Astrocyte of the spinal cord (primary cell): Measurements from ENCODE around the gene COL5A1.

Source experiments
- DNase-seq: peaks from one replicate; pipeline ENCODE4 v3.0.0; 2011; ENCODE audit warnings: low read depth, low spot score
- H3K4me3 ChIP-seq: 2 replicates; pipeline ENCODE4 v1.5.1; 2011; ENCODE audit warnings: low read depth, mild to moderate bottlenecking, low read length, moderate library complexity
- CTCF ChIP-seq: IDR thresholded peaks from 2 replicates; pipeline ENCODE4 v1.5.1; 2012; ENCODE audit warnings: low read depth, mild to moderate bottlenecking, low read length, inconsistent platforms
- in situ Hi-C: cut with HindIII; loops from 2 replicates; pipeline ENCODE4 v1.10.0; 2017; ENCODE audit warnings: low sequenced_read_pairs

COL5A1 gene

GRCh38 chr9:134839455-134840125 lies 198.0 kb downstream of the COL5A1 start:
- TF ChIP-seq CTCF, result peak; percentile 17
- H3K4me3 ChIP-seq, result no peak overlapping the region
- no peak for DNase-seq
- in situ Hi-C loops, result no loop called here

GRCh38 chr9:134840511-134840910 lies 198.9 kb downstream of the COL5A1 start:
- no peak overlapping the region for H3K4me3 ChIP-seq
- TF ChIP-seq CTCF, result no peak
- DNase-seq, result no peak
- in situ Hi-C loops, result no loop called here

- no peak for TF ChIP-seq CTCF
- no peak overlapping the region for H3K4me3 ChIP-seq
- in situ Hi-C loops, result no loop called here
- no peak for DNase-seq
These were observed 199.7 kb downstream of the COL5A1 start for GRCh38 chr9:134841180-134841904.

GRCh38 chr9:134842321-134842720 lies 200.7 kb downstream of the COL5A1 start:
- in situ Hi-C loops, result no loop called here
- no peak for DNase-seq
- H3K4me3 ChIP-seq, result no peak overlapping the region
- no peak for TF ChIP-seq CTCF

- in situ Hi-C loops, result no loop called here
- no peak overlapping the region for H3K4me3 ChIP-seq
- no peak for DNase-seq
- no peak for TF ChIP-seq CTCF
These were observed 202.1 kb downstream of the COL5A1 start for GRCh38 chr9:134843740-134844139.

- H3K4me3 ChIP-seq, result no peak overlapping the region
- DNase-seq, result no peak
- in situ Hi-C loops, result no loop called here
- TF ChIP-seq CTCF, result no peak
These were observed 203.2 kb downstream of the COL5A1 start for GRCh38 chr9:134844821-134845220.
